ENCODE data around the gene ITGA2. TPM values are rescaled to one million over a fixed set of nuclear protein-coding genes. Genes with fewer than 3 reads are reported as not detected.

ITGA2 gene
- total and polyA plus RNA-seq, 2 donors (not counting 1 experiment from before 2014, with no cell fraction given), result not detected

DNA sequence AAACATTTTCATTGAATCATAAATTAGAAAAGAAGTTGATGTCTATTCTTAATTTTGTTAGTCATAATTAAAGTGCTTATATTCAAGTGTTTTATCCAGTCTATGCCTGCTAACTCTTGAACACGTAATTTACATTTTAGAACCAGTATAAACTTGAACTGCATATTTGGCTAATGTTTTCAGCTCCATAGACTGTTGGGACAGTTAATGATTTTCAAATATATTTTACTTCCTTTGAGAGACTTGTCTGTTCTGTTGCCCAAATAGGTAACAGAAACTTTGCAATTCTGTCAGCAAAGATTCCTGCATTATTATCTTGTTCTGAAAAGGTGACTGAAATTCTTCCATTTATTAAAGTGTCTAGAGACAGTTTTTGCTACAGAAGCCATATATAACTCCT, 7.8 kb downstream of the ITGA2 start:
- no peaks in the 10 kb centered on the region for H3K4me1 ChIP-seq (ENCODE audit: control insufficient read depth in 2 of 2, insufficient read depth in 2 of 2, low read length in 2 of 2)
- Mint-ChIP-seq H3K27me3 (peaks cover 14% of the 10 kb centered on the region), H3K9me3 (ENCODE audit: insufficient read depth) (no peaks in the 10 kb centered on the region), H3K27ac (no peak overlapping the region), H3K4me3 (no peak overlapping the region), H3K4me1 (no peaks in the 10 kb centered on the region)
- no peak overlapping the region for H3K4me3 ChIP-seq (ENCODE audit: control extremely low read depth in 1 of 5, extremely low read depth in 1 of 5, insufficient read depth in 1 of 5, low read depth in 2 of 5, low read length in 4 of 5)
- TF ChIP-seq, protein P1, sequence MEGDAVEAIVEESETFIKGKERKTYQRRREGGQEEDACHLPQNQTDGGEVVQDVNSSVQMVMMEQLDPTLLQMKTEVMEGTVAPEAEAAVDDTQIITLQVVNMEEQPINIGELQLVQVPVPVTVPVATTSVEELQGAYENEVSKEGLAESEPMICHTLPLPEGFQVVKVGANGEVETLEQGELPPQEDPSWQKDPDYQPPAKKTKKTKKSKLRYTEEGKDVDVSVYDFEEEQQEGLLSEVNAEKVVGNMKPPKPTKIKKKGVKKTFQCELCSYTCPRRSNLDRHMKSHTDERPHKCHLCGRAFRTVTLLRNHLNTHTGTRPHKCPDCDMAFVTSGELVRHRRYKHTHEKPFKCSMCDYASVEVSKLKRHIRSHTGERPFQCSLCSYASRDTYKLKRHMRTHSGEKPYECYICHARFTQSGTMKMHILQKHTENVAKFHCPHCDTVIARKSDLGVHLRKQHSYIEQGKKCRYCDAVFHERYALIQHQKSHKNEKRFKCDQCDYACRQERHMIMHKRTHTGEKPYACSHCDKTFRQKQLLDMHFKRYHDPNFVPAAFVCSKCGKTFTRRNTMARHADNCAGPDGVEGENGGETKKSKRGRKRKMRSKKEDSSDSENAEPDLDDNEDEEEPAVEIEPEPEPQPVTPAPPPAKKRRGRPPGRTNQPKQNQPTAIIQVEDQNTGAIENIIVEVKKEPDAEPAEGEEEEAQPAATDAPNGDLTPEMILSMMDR (IDR thresholded peaks at IDR 0.05), result no peak
- no peak for TF ChIP-seq EZH2 (IDR thresholded peaks at IDR 0.05; ENCODE audit: borderline replicate concordance, insufficient read depth, low read depth, low read length, poor library complexity, severe bottlenecking)
- DNase-seq (no peak), ATAC-seq (ENCODE audit: low read depth) (no peak)
- H3K4me2 ChIP-seq (replicated peaks; ENCODE audit: low read depth, low read length, poor library complexity, severe bottlenecking), result no peak overlapping the region
- H2AFZ ChIP-seq (ENCODE audit: insufficient read depth, low read depth, low read length, poor library complexity, severe bottlenecking), result no peak overlapping the region
- peaks cover 0 to 5% (median 0%) of the 10 kb centered on the region in 4 experiments for H3K27me3 ChIP-seq (replicated peaks in 1 of 4; ENCODE audit: control extremely low read depth in 1 of 4, control insufficient read depth in 3 of 4, insufficient read depth in 4 of 4, low read length in 3 of 4)
- no peaks in the 10 kb centered on the region for H3K79me2 ChIP-seq (ENCODE audit: control insufficient read depth, insufficient read depth, low read length)
- ChIA-PET POLR2A (no interaction called here), CTCF (no interaction called here)
- no CpG with 5 or more reads among the region's 1 CpG for WGBS (ENCODE audit: insufficient coverage)
- H3K36me3 ChIP-seq (replicated peaks in 1 of 2; ENCODE audit: control extremely low read depth in 1 of 2, control insufficient read depth in 1 of 2, extremely low read depth in 1 of 2, insufficient read depth in 2 of 2, low read length in 1 of 2), result no peaks in the 10 kb centered on the region
- H3K9ac ChIP-seq (ENCODE audit: low read length), result no peak overlapping the region
- intact Hi-C loops (cut with micrococcal nuclease), result no loop called here
- no peaks in the 10 kb centered on the region for H3K9me3 ChIP-seq (ENCODE audit: control extremely low read depth in 1 of 3, control insufficient read depth in 2 of 3, insufficient read depth in 1 of 3, low read length in 2 of 3)
- no peaks in the 10 kb centered on the region for H4K20me1 ChIP-seq (ENCODE audit: control insufficient read depth, insufficient read depth, low read length, poor library complexity, severe bottlenecking)
- no peak overlapping the region for H3K27ac ChIP-seq (ENCODE audit: low read length in 2 of 2)

DNA sequence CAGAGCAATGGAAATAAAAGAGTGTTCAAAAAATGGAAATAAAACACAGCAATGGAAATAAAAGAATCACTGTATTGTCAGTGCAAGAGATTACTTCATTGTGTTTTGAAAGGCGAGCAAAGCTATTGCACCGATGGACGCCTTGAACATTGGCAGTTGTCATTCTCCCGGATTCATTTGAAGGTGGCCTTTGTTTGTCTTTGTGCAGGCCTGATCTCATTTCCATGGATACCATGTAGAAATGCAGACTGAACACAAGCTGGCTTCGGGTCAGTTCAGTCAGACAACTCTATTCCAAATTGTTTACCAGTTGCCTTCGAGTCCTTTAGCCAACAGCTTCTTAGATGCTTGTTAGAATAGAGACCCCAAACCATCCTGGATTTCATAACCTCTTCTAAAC, 8.3 kb downstream of the ITGA2 start:
- no peak for ATAC-seq (ENCODE audit: low read depth)
- no peak for DNase-seq
- ChIA-PET CTCF (no interaction called here), POLR2A (no interaction called here)
- 100% methylated on average over 5 of the region's 6 CpGs for WGBS (ENCODE audit: insufficient coverage)
- H3K4me3 ChIP-seq (ENCODE audit: control extremely low read depth in 1 of 5, extremely low read depth in 1 of 5, insufficient read depth in 1 of 5, low read depth in 2 of 5, low read length in 4 of 5), result no peak overlapping the region
- H3K4me3 Mint-ChIP-seq, result no peak overlapping the region
- peaks cover 10% of the 10 kb centered on the region for H3K27me3 Mint-ChIP-seq
- H3K4me1 Mint-ChIP-seq, result no peaks in the 10 kb centered on the region
- H3K9me3 ChIP-seq (ENCODE audit: control extremely low read depth in 1 of 3, control insufficient read depth in 2 of 3, insufficient read depth in 1 of 3, low read length in 2 of 3), result no peaks in the 10 kb centered on the region
- peaks cover 0 to 1% (median 0%) of the 10 kb centered on the region in 4 experiments for H3K27me3 ChIP-seq (replicated peaks in 1 of 4; ENCODE audit: control extremely low read depth in 1 of 4, control insufficient read depth in 3 of 4, insufficient read depth in 4 of 4, low read length in 3 of 4)
- H3K9ac ChIP-seq (ENCODE audit: low read length), result no peak overlapping the region
- no peak overlapping the region for H3K27ac Mint-ChIP-seq
- H4K20me1 ChIP-seq (ENCODE audit: control insufficient read depth, insufficient read depth, low read length, poor library complexity, severe bottlenecking), result no peaks in the 10 kb centered on the region
- H3K79me2 ChIP-seq (ENCODE audit: control insufficient read depth, insufficient read depth, low read length), result no peaks in the 10 kb centered on the region
- no peaks in the 10 kb centered on the region for H3K9me3 Mint-ChIP-seq (ENCODE audit: insufficient read depth)
- TF ChIP-seq EZH2 (IDR thresholded peaks at IDR 0.05; ENCODE audit: borderline replicate concordance, insufficient read depth, low read depth, low read length, poor library complexity, severe bottlenecking), result no peak
- TF ChIP-seq, protein P1 (IDR thresholded peaks at IDR 0.05), result no peak
- H3K4me2 ChIP-seq (replicated peaks; ENCODE audit: low read depth, low read length, poor library complexity, severe bottlenecking), result no peak overlapping the region
- H3K27ac ChIP-seq (ENCODE audit: low read length in 2 of 2), result no peak overlapping the region
- no peaks in the 10 kb centered on the region for H3K36me3 ChIP-seq (replicated peaks in 1 of 2; ENCODE audit: control extremely low read depth in 1 of 2, control insufficient read depth in 1 of 2, extremely low read depth in 1 of 2, insufficient read depth in 2 of 2, low read length in 1 of 2)
- intact Hi-C loops (cut with micrococcal nuclease), result no loop called here
- no peaks in the 10 kb centered on the region for H3K4me1 ChIP-seq (ENCODE audit: control insufficient read depth in 2 of 2, insufficient read depth in 2 of 2, low read length in 2 of 2)
- H2AFZ ChIP-seq (ENCODE audit: insufficient read depth, low read depth, low read length, poor library complexity, severe bottlenecking), result no peak overlapping the region

Data from B cell (primary cell).